Fibroblast of lung (primary cell): ENCODE results near the gene NYNRIN. TPM values are rescaled to one million over a fixed set of nuclear protein-coding genes. Genes with fewer than 3 reads are reported as not detected.

ENCODE experiments used
- DNase-seq, 2 donors: peaks; one replicate each; pipeline versions ENCODE4 v3.0.0 to v3.0.0-alpha.2; 2010; ENCODE audit warnings: low read depth in 2 of 2
- H2AFZ ChIP-seq: 2 replicates; pipeline ENCODE4 v1.5.1; 2012; ENCODE audit warnings: low read length, control low read depth, inconsistent platforms
- H3K27ac ChIP-seq: 2 replicates; pipeline ENCODE4 v1.5.1; 2011; ENCODE audit warnings: low read length, control low read depth; ENCODE audit not compliant: insufficient read depth
- H3K27me3 ChIP-seq: 2 replicates; pipeline ENCODE4 v1.5.1; 2011; ENCODE audit warnings: mild to moderate bottlenecking, low read length; ENCODE audit not compliant: control insufficient read depth, insufficient read depth
- H3K36me3 ChIP-seq: 2 replicates; pipeline ENCODE4 v1.5.1; 2011; ENCODE audit warnings: low read length; ENCODE audit not compliant: control insufficient read depth, insufficient read depth
- H3K4me1 ChIP-seq: 2 replicates; pipeline ENCODE4 v1.5.1; 2011; ENCODE audit warnings: low read length; ENCODE audit not compliant: control insufficient read depth, insufficient read depth; ENCODE audit errors: extremely low read depth
- H3K4me2 ChIP-seq: 2 replicates; pipeline ENCODE4 v1.5.1; 2011; ENCODE audit warnings: low read length, control low read depth; ENCODE audit not compliant: insufficient read depth; ENCODE audit errors: extremely low read depth
- H3K4me3 ChIP-seq, 4 experiments: fragments of 200-600 bp in 1 of 4; sonication (generic) in 1 of 4; replicated peaks in 1 of 4; 2 replicates each; pipeline ENCODE4 v1.5.1; 2011 to 2016; ENCODE audit warnings: low read length in 4 of 4, low read depth in 3 of 4, mild to moderate bottlenecking in 3 of 4, control low read depth in 2 of 4, inconsistent platforms in 1 of 4, mixed read lengths in 1 of 4; ENCODE audit not compliant: insufficient read depth in 1 of 4; ENCODE audit errors: control extremely low read depth in 1 of 4
- H3K79me2 ChIP-seq: 2 replicates; pipeline ENCODE4 v1.5.1; 2012; ENCODE audit warnings: mild to moderate bottlenecking, low read length, inconsistent platforms; ENCODE audit not compliant: control insufficient read depth, insufficient read depth
- H3K9ac ChIP-seq: 2 replicates; pipeline ENCODE4 v1.5.1; 2011; ENCODE audit warnings: mild to moderate bottlenecking, low read length, control low read depth; ENCODE audit not compliant: insufficient read depth
- H3K9me3 ChIP-seq: 2 replicates; pipeline ENCODE4 v1.5.1; 2012; ENCODE audit warnings: low read depth, low read length; ENCODE audit not compliant: control insufficient read depth, insufficient read depth
- H4K20me1 ChIP-seq: 2 replicates; pipeline ENCODE4 v1.5.1; 2011; ENCODE audit warnings: low read length; ENCODE audit not compliant: control insufficient read depth, insufficient read depth; ENCODE audit errors: extremely low read depth
- CTCF ChIP-seq, 2 donors: IDR thresholded peaks in 1 of 2; conservative IDR thresholded peaks in 1 of 2; 1 replicate in 1 of 2; 2 replicates in 1 of 2; pipeline ENCODE4 v1.5.1; 2011 to 2012; ENCODE audit warnings: low read length in 2 of 2, control low read depth in 1 of 2, inconsistent platforms in 1 of 2, low read depth in 1 of 2, mild to moderate bottlenecking in 1 of 2
- EZH2 ChIP-seq: IDR thresholded peaks from 2 replicates; pipeline ENCODE4 v1.5.1; 2012; ENCODE audit warnings: low read length, control low read depth, mild to moderate bottlenecking; ENCODE audit errors: missing control alignments
- polyA plus RNA-seq, 2 donors: library from polyadenylated mRNA; depleted of rRNA in 1 of 2; stranded (reverse) in 1 of 2; unstranded in 1 of 2; fragments of >200 nt; gene quantifications; 2 replicates each; pipeline ENCODE4 v1.2.1, GENCODE V29; 2011 to 2012; ENCODE audit warnings: missing spikeins in 1 of 2
- total RNA-seq: library from RNA; depleted of rRNA; stranded (reverse); fragments of >200 nt; gene quantifications from 2 replicates; pipeline ENCODE4 v1.2.1, GENCODE V29; 2014

The NYNRIN gene
- total and polyA plus RNA-seq, 2 donors (not counting 1 experiment from before 2014, with no cell fraction given) = 7.7 to 16.2 TPM

DNA sequence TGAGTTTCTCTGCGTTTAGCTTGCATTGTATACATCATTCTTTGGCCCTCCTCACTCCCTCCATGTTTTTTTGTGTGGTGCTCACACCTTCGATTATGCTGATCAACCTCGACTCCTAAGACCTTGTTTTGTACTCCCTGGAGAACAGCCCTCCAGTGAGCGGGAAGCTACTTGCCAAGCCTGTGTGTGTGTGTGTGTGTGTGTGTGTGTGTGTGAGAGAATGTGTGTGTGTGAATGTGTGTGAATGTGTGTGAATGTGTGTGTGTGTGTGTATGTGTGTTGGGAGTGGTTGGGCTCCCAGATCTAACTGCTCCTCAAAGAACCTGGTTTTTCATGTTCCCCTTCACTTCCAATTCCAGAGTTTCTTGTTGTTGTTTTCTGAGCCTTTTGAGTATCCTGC is 6.0 kb downstream of the NYNRIN start:
- Histone ChIP-seq H3K36me3 (no peaks in the 10 kb centered on the region), H3K4me3 (no peak overlapping the region), H3K79me2 (no peaks in the 10 kb centered on the region), H3K9ac (no peak overlapping the region), H3K27ac (no peak overlapping the region), H3K4me1 (peaks cover 7% of the 10 kb centered on the region), H3K4me2 (no peak overlapping the region), H3K9me3 (no peaks in the 10 kb centered on the region), H2AFZ (no peak overlapping the region), H4K20me1 (no peaks in the 10 kb centered on the region), H3K27me3 (no peaks in the 10 kb centered on the region)
- no peak for TF ChIP-seq CTCF (conservative IDR thresholded peaks at IDR 0.05 in 1 of 2, IDR thresholded peaks at IDR 0.05 in 1 of 2; ENCODE audit: low read depth in 1 of 2, low read length in 2 of 2)
- TF ChIP-seq EZH2 = no peak
- DNase-seq = no peak

DNA sequence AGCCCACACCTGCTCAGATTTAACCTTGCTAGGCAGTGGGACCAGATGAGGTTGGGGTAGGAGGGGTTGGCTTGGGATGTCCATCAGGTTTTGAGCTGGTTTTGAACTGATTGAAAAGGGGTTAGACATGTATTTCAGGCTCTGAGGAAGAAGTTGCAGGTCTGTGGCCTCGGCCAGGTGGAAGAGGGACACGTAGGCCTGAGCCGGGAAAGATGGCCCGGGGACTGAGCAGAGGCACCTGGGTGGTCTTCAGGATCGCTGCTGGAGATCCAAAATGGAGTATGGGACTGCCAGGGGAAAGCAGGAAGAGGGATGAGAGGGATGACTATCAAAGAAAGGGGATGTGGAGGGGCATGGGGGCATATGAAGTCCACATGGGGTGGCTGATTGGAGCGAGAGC is 7.6 kb downstream of the NYNRIN start:
- Histone ChIP-seq H3K27ac (no peak overlapping the region), H3K79me2 (no peaks in the 10 kb centered on the region), H3K4me2 (no peak overlapping the region), H4K20me1 (no peaks in the 10 kb centered on the region), H3K9ac (no peak overlapping the region), H3K4me1 (peaks cover 7% of the 10 kb centered on the region), H3K36me3 (no peaks in the 10 kb centered on the region), H3K27me3 (no peaks in the 10 kb centered on the region), H3K9me3 (no peaks in the 10 kb centered on the region), H3K4me3 (no peak overlapping the region), H2AFZ (no peak overlapping the region)
- TF ChIP-seq CTCF (conservative IDR thresholded peaks at IDR 0.05 in 1 of 2, IDR thresholded peaks at IDR 0.05 in 1 of 2; ENCODE audit: low read depth in 1 of 2, low read length in 2 of 2) (no peak), EZH2 (no peak)
- no peak for DNase-seq

GRCh38 chr14:24407608-24408325 is 9.0 kb downstream of the NYNRIN start:
- Histone ChIP-seq H3K4me2 (no peak overlapping the region), H3K27ac (no peak overlapping the region), H3K27me3 (no peaks in the 10 kb centered on the region), H4K20me1 (no peaks in the 10 kb centered on the region), H3K9ac (no peak overlapping the region), H3K4me3 (no peak overlapping the region), H3K79me2 (no peaks in the 10 kb centered on the region), H3K4me1 (peaks cover 7% of the 10 kb centered on the region), H3K9me3 (no peaks in the 10 kb centered on the region), H3K36me3 (no peaks in the 10 kb centered on the region), H2AFZ (no peak overlapping the region)
- DNase-seq = no peak
- TF ChIP-seq CTCF (conservative IDR thresholded peaks at IDR 0.05 in 1 of 2, IDR thresholded peaks at IDR 0.05 in 1 of 2; ENCODE audit: low read depth in 1 of 2, low read length in 2 of 2) (no peak), EZH2 (no peak)
